Large intestine (tissue), 3 donors: ENCODE results near the gene ST6GALNAC3. TPM values are rescaled to one million over a fixed set of nuclear protein-coding genes. Genes with fewer than 3 reads are reported as not detected.
"Not testable (repeated sequence)": the region's sequence is repeated elsewhere in the genome, so short reads cannot be mapped to it uniquely, and the experiment has no call there.

Experiments
- DNase-seq, 2 donors: peaks; one replicate each; pipeline versions ENCODE4 v3.0.0 to v3.0.0-alpha.2; 2013
- H3K27ac ChIP-seq: one replicate; pipeline ENCODE4 v1.5.1; 2013; ENCODE audit warnings: low read length
- H3K27me3 ChIP-seq: 2 replicates; pipeline ENCODE4 v1.6.1; 2013; ENCODE audit warnings: low read length; ENCODE audit not compliant: control insufficient read depth, insufficient read depth
- H3K36me3 ChIP-seq: 2 replicates; pipeline ENCODE4 v1.6.1; 2013; ENCODE audit warnings: low read length; ENCODE audit not compliant: control insufficient read depth, insufficient read depth
- H3K4me1 ChIP-seq: one replicate; pipeline ENCODE4 v1.6.1; 2013; ENCODE audit warnings: low read length; ENCODE audit not compliant: control insufficient read depth, insufficient read depth
- H3K4me3 ChIP-seq: one replicate; pipeline ENCODE4 v1.5.1; 2013; ENCODE audit warnings: low read length
- H3K9me3 ChIP-seq: one replicate; pipeline ENCODE4 v1.6.1; 2013; ENCODE audit warnings: mild to moderate bottlenecking, low read depth, low read length, moderate library complexity; ENCODE audit not compliant: control insufficient read depth
- WGBS: methylation state at CpG from one replicate; pipeline ENCODE4 v1.1.5; 2013; ENCODE audit warnings: low lambda C conversion rate; ENCODE audit not compliant: insufficient coverage; 5-methylcytosine and 5-hydroxymethylcytosine counted together
- polyA plus RNA-seq: library from polyadenylated mRNA; unstranded; fragments of 120-200 nt; gene quantifications from one replicate; pipeline ENCODE4 v1.2.1, GENCODE V29; 2013

The ST6GALNAC3 gene
- polyA plus RNA-seq, 1 donor: 18.0 TPM

- Histone ChIP-seq H3K4me3 (no peak overlapping the region), H3K9me3 (no peaks in the 10 kb centered on the region), H3K27me3 (no peaks in the 10 kb centered on the region), H3K36me3 (no peaks in the 10 kb centered on the region), H3K27ac (no peak overlapping the region), H3K4me1 (no peaks in the 10 kb centered on the region)
- no CpG with 5 or more reads among the region's 1 CpG for WGBS
- no peak for DNase-seq
Observed at GRCh38 chr1:76048219-76048618, 26.3 kb upstream of the ST6GALNAC3 start.

GRCh38 chr1:76048926-76049325, 25.6 kb upstream of the ST6GALNAC3 start:
- H3K27me3 ChIP-seq: no peaks in the 10 kb centered on the region
- H3K9me3 ChIP-seq: no peaks in the 10 kb centered on the region
- H3K4me3 ChIP-seq: no peak overlapping the region
- no peak for DNase-seq
- H3K4me1 ChIP-seq: no peaks in the 10 kb centered on the region
- H3K27ac ChIP-seq: no peak overlapping the region
- 83% methylated on average over 1 of the region's 1 CpG for WGBS
- H3K36me3 ChIP-seq: no peaks in the 10 kb centered on the region

- DNase-seq: no peak
- Histone ChIP-seq H3K4me3 (no peak overlapping the region), H3K36me3 (no peaks in the 10 kb centered on the region), H3K9me3 (no peaks in the 10 kb centered on the region), H3K27me3 (no peaks in the 10 kb centered on the region), H3K27ac (no peak overlapping the region), H3K4me1 (no peaks in the 10 kb centered on the region)
- WGBS: 100% methylated on average over 2 of the region's 4 CpGs
Observed at GRCh38 chr1:76049498-76049897, 25.0 kb upstream of the ST6GALNAC3 start.

GRCh38 chr1:76050073-76050472, 24.5 kb upstream of the ST6GALNAC3 start:
- not testable (repeated sequence) for H3K4me3 ChIP-seq, H3K27me3 ChIP-seq, H3K4me1 ChIP-seq, H3K36me3 ChIP-seq, H3K9me3 ChIP-seq, DNase-seq, H3K27ac ChIP-seq
- no CpG with 5 or more reads among the region's 3 CpGs for WGBS

GRCh38 chr1:76053021-76053420, 21.5 kb upstream of the ST6GALNAC3 start:
- H3K9me3 ChIP-seq: no peaks in the 10 kb centered on the region
- no CpG with 5 or more reads among the region's 6 CpGs for WGBS

GRCh38 chr1:76054359-76054758, 20.2 kb upstream of the ST6GALNAC3 start:
- Histone ChIP-seq H3K27ac (no peak overlapping the region), H3K27me3 (no peaks in the 10 kb centered on the region), H3K36me3 (no peaks in the 10 kb centered on the region), H3K9me3 (no peaks in the 10 kb centered on the region), H3K4me1 (no peaks in the 10 kb centered on the region), H3K4me3 (no peak overlapping the region)
- WGBS: 83% methylated on average over 1 of the region's 2 CpGs
- no peak for DNase-seq

More at GRCh38 chr1:76053021-76053420, 21.5 kb upstream of the ST6GALNAC3 start:
- Histone ChIP-seq H3K4me3 (no peak overlapping the region), H3K27ac (no peak overlapping the region), H3K36me3 (no peaks in the 10 kb centered on the region), H3K27me3 (no peaks in the 10 kb centered on the region), H3K4me1 (no peaks in the 10 kb centered on the region)
- DNase-seq: no peak

GRCh38 chr1:76055987-76056386, 18.6 kb upstream of the ST6GALNAC3 start:
- DNase-seq: no peak
- Histone ChIP-seq H3K27ac (no peak overlapping the region), H3K27me3 (no peaks in the 10 kb centered on the region), H3K4me3 (no peak overlapping the region), H3K36me3 (no peaks in the 10 kb centered on the region), H3K4me1 (no peaks in the 10 kb centered on the region), H3K9me3 (no peaks in the 10 kb centered on the region)
- no CpG with 5 or more reads among the region's 4 CpGs for WGBS

GRCh38 chr1:76059451-76059850, 15.1 kb upstream of the ST6GALNAC3 start:
- WGBS: no CpG with 5 or more reads among the region's 2 CpGs
- Histone ChIP-seq H3K36me3 (no peaks in the 10 kb centered on the region), H3K9me3 (no peaks in the 10 kb centered on the region), H3K27me3 (no peaks in the 10 kb centered on the region), H3K4me3 (no peak overlapping the region), H3K4me1 (no peaks in the 10 kb centered on the region), H3K27ac (no peak overlapping the region)
- DNase-seq: no peak

GRCh38 chr1:76065270-76065669, 9.3 kb upstream of the ST6GALNAC3 start:
- no peak for DNase-seq
- no peaks in the 10 kb centered on the region for H3K36me3 ChIP-seq

GRCh38 chr1:76066394-76066793, 8.2 kb upstream of the ST6GALNAC3 start:
- Histone ChIP-seq H3K27me3 (no peaks in the 10 kb centered on the region), H3K4me1 (no peaks in the 10 kb centered on the region), H3K9me3 (no peaks in the 10 kb centered on the region), H3K36me3 (no peaks in the 10 kb centered on the region), H3K27ac (no peak overlapping the region), H3K4me3 (no peak overlapping the region)
- DNase-seq: no peak

More at GRCh38 chr1:76065270-76065669, 9.3 kb upstream of the ST6GALNAC3 start:
- Histone ChIP-seq H3K27ac (no peak overlapping the region), H3K27me3 (no peaks in the 10 kb centered on the region), H3K4me3 (no peak overlapping the region), H3K4me1 (no peaks in the 10 kb centered on the region), H3K9me3 (no peaks in the 10 kb centered on the region)
- no CpG with 5 or more reads among the region's 3 CpGs for WGBS

- no peak for DNase-seq
- Histone ChIP-seq H3K4me3 (no peak overlapping the region), H3K27ac (no peak overlapping the region), H3K9me3 (no peaks in the 10 kb centered on the region), H3K36me3 (no peaks in the 10 kb centered on the region), H3K4me1 (peaks cover 3% of the 10 kb centered on the region), H3K27me3 (no peaks in the 10 kb centered on the region)
- WGBS: no CpG with 5 or more reads among the region's 1 CpG
Observed at GRCh38 chr1:76068542-76068941, 6.0 kb upstream of the ST6GALNAC3 start.
